HL-60/S4 (cell line): ENCODE data around the gene ZNF701.
"Not testable (repeated sequence)": the region's sequence is repeated elsewhere in the genome, so short reads cannot be mapped to it uniquely, and the experiment has no call there.

Experiments
- in situ Hi-C: fragments of 300-500 bp; cut with MboI; formaldehyde crosslinking; loops from 2 replicates; pipeline ENCODE4 v1.14.3; 2022; ENCODE audit warnings: low sequenced_read_pairs

ZNF701 gene

GRCh38 chr19:52566121-52566520 is 4.0 kb upstream of the ZNF701 start:
- in situ Hi-C loops: no loop called here

GRCh38 chr19:52566588-52566987 is 3.5 kb upstream of the ZNF701 start:
- in situ Hi-C loops: no loop called here

- in situ Hi-C loops: no loop called here
Measured at GRCh38 chr19:52567921-52568320, 2.2 kb upstream of the ZNF701 start.

- in situ Hi-C loops: not testable (repeated sequence)
Measured at GRCh38 chr19:52569638-52569999, 468 bp upstream of the ZNF701 start.

GRCh38 chr19:52584736-52585440 is 14.8 kb downstream of the ZNF701 start:
- in situ Hi-C loops: no loop called here

- in situ Hi-C loops: no loop called here
Measured at GRCh38 chr19:52585604-52586003, 15.5 kb downstream of the ZNF701 start.

GRCh38 chr19:52590728-52591127 is 20.6 kb downstream of the ZNF701 start:
- in situ Hi-C loops: no loop called here

GRCh38 chr19:52592301-52592700 is 22.2 kb downstream of the ZNF701 start:
- in situ Hi-C loops: no loop called here

- in situ Hi-C loops: not testable (repeated sequence)
Measured at GRCh38 chr19:52593441-52593840, 23.4 kb downstream of the ZNF701 start.

GRCh38 chr19:52599241-52599640 is 29.2 kb downstream of the ZNF701 start:
- in situ Hi-C loops: no loop called here

- in situ Hi-C loops: no loop called here
Measured at GRCh38 chr19:52600639-52601024, 30.5 kb downstream of the ZNF701 start.

GRCh38 chr19:52601025-52601973 is 31.2 kb downstream of the ZNF701 start:
- in situ Hi-C loops: no loop called here

GRCh38 chr19:52601974-52602366 is 31.9 kb downstream of the ZNF701 start:
- in situ Hi-C loops: not testable (repeated sequence)

GRCh38 chr19:52602941-52603340 is 32.9 kb downstream of the ZNF701 start:
- in situ Hi-C loops: no loop called here

- in situ Hi-C loops: no loop called here
Measured at GRCh38 chr19:52603558-52604207, 33.6 kb downstream of the ZNF701 start.

- in situ Hi-C loops: no loop called here
Measured at GRCh38 chr19:52613299-52613906, 43.3 kb downstream of the ZNF701 start.

GRCh38 chr19:52621376-52621775 is 51.3 kb downstream of the ZNF701 start:
- in situ Hi-C loops: no loop called here

- in situ Hi-C loops: no loop called here
Measured at GRCh38 chr19:52622261-52622660, 52.2 kb downstream of the ZNF701 start.

- in situ Hi-C loops: no loop called here
Measured at GRCh38 chr19:52626915-52627314, 56.8 kb downstream of the ZNF701 start.

- in situ Hi-C loops: not testable (repeated sequence)
Measured at GRCh38 chr19:52627441-52627840, 57.4 kb downstream of the ZNF701 start.
